GM23338 (cell line): ENCODE results near the gene DFFA. TPM values are rescaled to one million over a fixed set of nuclear protein-coding genes. Genes with fewer than 3 reads are reported as not detected.

Experiments
- ATAC-seq: fragments of 200-7000 bp; cut with Tn5 transposase; 3 replicates; pipeline ENCODE4 v1.9.1; 2020
- DNase-seq: peaks from one replicate; pipeline ENCODE4 v3.0.0-alpha.2; 2015; ENCODE audit warnings: low spot score
- H2AFZ ChIP-seq: fragments of 200-600 bp; sonication (generic); 2 replicates; pipeline ENCODE4 v1.8.0; 2016; ENCODE audit warnings: antibody characterized with exemption, mild to moderate bottlenecking, moderate library complexity
- H3F3A ChIP-seq: fragments of 200-600 bp; sonication (generic); replicated peaks from 2 replicates; pipeline ENCODE4 v1.8.0; 2017; ENCODE audit warnings: antibody characterized with exemption, mixed run types, low read depth
- H3K27ac ChIP-seq: fragments of 200-600 bp; sonication (generic); 2 replicates; pipeline ENCODE4 v1.6.1; 2016; ENCODE audit warnings: low read depth
- H3K27me3 ChIP-seq: fragments of 200-600 bp; sonication (generic); 2 replicates; pipeline ENCODE4 v1.8.0; 2016; ENCODE audit warnings: mild to moderate bottlenecking, mixed run types, moderate library complexity; ENCODE audit not compliant: insufficient read depth
- H3K36me3 ChIP-seq: fragments of 200-600 bp; sonication (generic); 2 replicates; pipeline ENCODE4 v1.8.0; 2016; ENCODE audit warnings: mild to moderate bottlenecking; ENCODE audit not compliant: insufficient read depth
- H3K4me1 ChIP-seq: fragments of 200-600 bp; sonication (generic); 2 replicates; pipeline ENCODE4 v1.8.0; 2016; ENCODE audit warnings: mild to moderate bottlenecking, moderate library complexity; ENCODE audit not compliant: insufficient read depth
- H3K4me2 ChIP-seq: fragments of 200-600 bp; sonication (generic); 2 replicates; pipeline ENCODE4 v1.7.1; 2017; ENCODE audit warnings: mixed run types
- H3K4me3 ChIP-seq: fragments of 200-600 bp; sonication (generic); 2 replicates; pipeline ENCODE4 v1.6.1; 2016; ENCODE audit warnings: mixed run types
- H3K79me2 ChIP-seq: fragments of 200-600 bp; sonication (generic); replicated peaks from 2 replicates; pipeline ENCODE4 v1.8.0; 2017; ENCODE audit warnings: mild to moderate bottlenecking; ENCODE audit not compliant: insufficient read depth
- H3K9me2 ChIP-seq: fragments of 200-600 bp; sonication (generic); 2 replicates; pipeline ENCODE4 v1.8.0; 2017; ENCODE audit not compliant: insufficient read depth
- H4K20me1 ChIP-seq: fragments of 200-600 bp; sonication (generic); replicated peaks from 2 replicates; pipeline ENCODE4 v1.8.0; 2017; ENCODE audit warnings: mild to moderate bottlenecking; ENCODE audit not compliant: insufficient read depth
- H3K27ac Mint-ChIP-seq: 2 replicates; pipeline ENCODE4 v1.8.0; 2020; ENCODE audit warnings: inconsistent platforms, mild to moderate bottlenecking, moderate library complexity, mixed read lengths
- H3K27me3 Mint-ChIP-seq: 3 replicates; pipeline ENCODE4 v1.8.0; 2022; ENCODE audit warnings: low read depth, mild to moderate bottlenecking, moderate library complexity, mixed read lengths, inconsistent platforms; ENCODE audit not compliant: insufficient read depth, poor library complexity
- H3K36me3 Mint-ChIP-seq: 3 replicates; pipeline ENCODE4 v1.8.0; 2021; ENCODE audit warnings: low read depth, mild to moderate bottlenecking, inconsistent platforms, moderate library complexity, mixed read lengths
- H3K4me1 Mint-ChIP-seq: 3 replicates; pipeline ENCODE4 v1.8.0; 2020; ENCODE audit warnings: mild to moderate bottlenecking, inconsistent platforms, mixed read lengths
- H3K4me3 Mint-ChIP-seq: 3 replicates; pipeline ENCODE4 v1.8.0; 2021; ENCODE audit warnings: moderate library complexity, mild to moderate bottlenecking, inconsistent platforms, mixed read lengths
- H3K9me3 Mint-ChIP-seq: 3 replicates; pipeline ENCODE4 v1.8.0; 2020; ENCODE audit warnings: moderate library complexity, mild to moderate bottlenecking, inconsistent platforms, mixed read lengths
- CREB1 ChIP-seq: fragments of 250-450 bp; sonication (Bioruptor Pico); IDR thresholded peaks from 2 replicates; pipeline ENCODE4 v1.5.0; 2020; ENCODE audit warnings: low read depth, mild to moderate bottlenecking, moderate library complexity
- EZH2 ChIP-seq: fragments of 200-600 bp; sonication (generic); IDR thresholded peaks from one replicate; pipeline ENCODE4 v1.8.0; 2017; ENCODE audit warnings: antibody characterized with exemption, mild to moderate bottlenecking, low read depth; ENCODE audit not compliant: unreplicated experiment
- EZH2phosphoT487 ChIP-seq: fragments of 200-600 bp; sonication (generic); IDR thresholded peaks from one replicate; pipeline ENCODE4 v1.8.1; 2018; ENCODE audit warnings: antibody characterized with exemption; ENCODE audit not compliant: unreplicated experiment
- JUNB ChIP-seq: IDR thresholded peaks from one replicate; pipeline ENCODE4 v1.6.1; 2016; ENCODE audit warnings: antibody characterized with exemption; ENCODE audit not compliant: unreplicated experiment
- NANOG ChIP-seq: IDR thresholded peaks from 2 replicates; pipeline ENCODE4 v1.6.1; 2016; ENCODE audit warnings: antibody characterized with exemption, borderline replicate concordance
- POLR2AphosphoS5 ChIP-seq: IDR thresholded peaks from 2 replicates; pipeline ENCODE4 v1.6.1; 2016; ENCODE audit warnings: antibody characterized with exemption, low read depth
- STAT1 ChIP-seq: IDR thresholded peaks from one replicate; pipeline ENCODE4 v1.6.1; 2016; ENCODE audit warnings: antibody characterized with exemption; ENCODE audit not compliant: unreplicated experiment
- ZNF114 ChIP-seq: fragments of 250-450 bp; sonication (Bioruptor Pico); IDR thresholded peaks from 2 replicates; pipeline ENCODE4 v1.5.0; 2020; ENCODE audit warnings: mild to moderate bottlenecking, moderate library complexity
- ZNF331 ChIP-seq: fragments of 250-450 bp; sonication (Bioruptor Pico); IDR thresholded peaks from 2 replicates; pipeline ENCODE4 v1.5.0; 2020; ENCODE audit warnings: low read depth, mild to moderate bottlenecking, moderate library complexity
- polyA plus RNA-seq: library from polyadenylated mRNA; unstranded; fragments of >200 nt; fragmentation: Nextera tagmentation; extraction: Ambion mirVana; gene quantifications from 2 replicates; pipeline ENCODE4 v1.2.1, GENCODE V29; 2016
- total RNA-seq: library from RNA; depleted of rRNA; stranded (reverse); fragments of >200 nt; shearing (Covaris generic); gene quantifications from 2 replicates; pipeline ENCODE4 v1.2.3, GENCODE V29; 2014
- TF ChIP-seq, protein P1 (sequence below), 2 experiments: fragments of 200-600 bp in 1 of 2; sonication (generic) in 1 of 2; conservative IDR thresholded peaks; 2 replicates each; pipeline versions ENCODE4 v1.5.1 to v1.6.1; 2016 to 2017; ENCODE audit warnings: antibody characterized with exemption in 2 of 2, low read depth in 2 of 2, mild to moderate bottlenecking in 2 of 2, moderate library complexity in 1 of 2
- TF ChIP-seq, protein P2 (sequence below): IDR thresholded peaks from 2 replicates; pipeline ENCODE4 v1.6.1; 2016; ENCODE audit warnings: antibody characterized with exemption
- TF ChIP-seq, protein P3 (sequence below): fragments of 250-450 bp; sonication (Bioruptor Pico); IDR thresholded peaks from 2 replicates; pipeline ENCODE4 v1.5.0; 2020; ENCODE audit warnings: mild to moderate bottlenecking, moderate library complexity
- TF ChIP-seq, protein P4 (sequence below): IDR thresholded peaks from one replicate; pipeline ENCODE4 v1.6.1; 2018; ENCODE audit warnings: antibody characterized with exemption; ENCODE audit not compliant: unreplicated experiment

DFFA gene
- total and polyA plus RNA-seq, 2 experiments from 2014 or later = 65.2 to 82.0 TPM

DNA sequence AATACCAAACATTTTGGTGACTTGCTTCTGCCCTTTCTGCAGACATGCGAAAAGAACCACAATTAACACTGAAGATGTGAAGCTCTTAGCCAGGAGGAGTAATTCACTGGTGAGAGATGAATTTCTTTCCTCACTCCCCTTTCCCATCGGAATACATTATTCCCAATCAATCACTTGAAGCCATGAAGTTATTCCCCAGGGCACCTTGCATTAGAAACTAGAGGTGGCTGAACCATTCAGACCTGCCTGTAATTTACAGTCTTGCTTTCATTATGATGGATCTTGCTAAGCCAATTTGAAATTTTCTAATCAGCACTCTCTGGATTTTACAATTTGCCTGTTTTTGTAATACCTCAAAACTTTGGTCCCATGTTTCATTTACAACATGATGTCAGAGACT is 32.0 kb downstream of the DFFA start:
- no peaks in the 10 kb centered on the region for H3K79me2 ChIP-seq
- H4K20me1 ChIP-seq = no peaks in the 10 kb centered on the region; the same call in 1 of the 2 replicates
- no peak for DNase-seq
- H3K27ac Mint-ChIP-seq = no peak overlapping the region
- no peak overlapping the region for H3K27ac ChIP-seq
- no peak overlapping the region for H2AFZ ChIP-seq
- no peak overlapping the region for H3K4me3 ChIP-seq
- TF ChIP-seq, protein P1, sequence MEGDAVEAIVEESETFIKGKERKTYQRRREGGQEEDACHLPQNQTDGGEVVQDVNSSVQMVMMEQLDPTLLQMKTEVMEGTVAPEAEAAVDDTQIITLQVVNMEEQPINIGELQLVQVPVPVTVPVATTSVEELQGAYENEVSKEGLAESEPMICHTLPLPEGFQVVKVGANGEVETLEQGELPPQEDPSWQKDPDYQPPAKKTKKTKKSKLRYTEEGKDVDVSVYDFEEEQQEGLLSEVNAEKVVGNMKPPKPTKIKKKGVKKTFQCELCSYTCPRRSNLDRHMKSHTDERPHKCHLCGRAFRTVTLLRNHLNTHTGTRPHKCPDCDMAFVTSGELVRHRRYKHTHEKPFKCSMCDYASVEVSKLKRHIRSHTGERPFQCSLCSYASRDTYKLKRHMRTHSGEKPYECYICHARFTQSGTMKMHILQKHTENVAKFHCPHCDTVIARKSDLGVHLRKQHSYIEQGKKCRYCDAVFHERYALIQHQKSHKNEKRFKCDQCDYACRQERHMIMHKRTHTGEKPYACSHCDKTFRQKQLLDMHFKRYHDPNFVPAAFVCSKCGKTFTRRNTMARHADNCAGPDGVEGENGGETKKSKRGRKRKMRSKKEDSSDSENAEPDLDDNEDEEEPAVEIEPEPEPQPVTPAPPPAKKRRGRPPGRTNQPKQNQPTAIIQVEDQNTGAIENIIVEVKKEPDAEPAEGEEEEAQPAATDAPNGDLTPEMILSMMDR (conservative IDR thresholded peaks at IDR 0.05; ENCODE audit: low read depth in 2 of 2) = no peak
- no peak for TF ChIP-seq CREB1 (CRISPR knock-in tag)
- no peak for TF ChIP-seq EZH2
- TF ChIP-seq ZNF114 (CRISPR knock-in tag) = no peak
- TF ChIP-seq JUNB = no peak
- TF ChIP-seq, protein P2, sequence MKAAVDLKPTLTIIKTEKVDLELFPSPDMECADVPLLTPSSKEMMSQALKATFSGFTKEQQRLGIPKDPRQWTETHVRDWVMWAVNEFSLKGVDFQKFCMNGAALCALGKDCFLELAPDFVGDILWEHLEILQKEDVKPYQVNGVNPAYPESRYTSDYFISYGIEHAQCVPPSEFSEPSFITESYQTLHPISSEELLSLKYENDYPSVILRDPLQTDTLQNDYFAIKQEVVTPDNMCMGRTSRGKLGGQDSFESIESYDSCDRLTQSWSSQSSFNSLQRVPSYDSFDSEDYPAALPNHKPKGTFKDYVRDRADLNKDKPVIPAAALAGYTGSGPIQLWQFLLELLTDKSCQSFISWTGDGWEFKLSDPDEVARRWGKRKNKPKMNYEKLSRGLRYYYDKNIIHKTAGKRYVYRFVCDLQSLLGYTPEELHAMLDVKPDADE = no peak
- TF ChIP-seq POLR2AphosphoS5 = no peak
- no peak for TF ChIP-seq ZNF331
- TF ChIP-seq STAT1 = no peak
- TF ChIP-seq, protein P3, sequence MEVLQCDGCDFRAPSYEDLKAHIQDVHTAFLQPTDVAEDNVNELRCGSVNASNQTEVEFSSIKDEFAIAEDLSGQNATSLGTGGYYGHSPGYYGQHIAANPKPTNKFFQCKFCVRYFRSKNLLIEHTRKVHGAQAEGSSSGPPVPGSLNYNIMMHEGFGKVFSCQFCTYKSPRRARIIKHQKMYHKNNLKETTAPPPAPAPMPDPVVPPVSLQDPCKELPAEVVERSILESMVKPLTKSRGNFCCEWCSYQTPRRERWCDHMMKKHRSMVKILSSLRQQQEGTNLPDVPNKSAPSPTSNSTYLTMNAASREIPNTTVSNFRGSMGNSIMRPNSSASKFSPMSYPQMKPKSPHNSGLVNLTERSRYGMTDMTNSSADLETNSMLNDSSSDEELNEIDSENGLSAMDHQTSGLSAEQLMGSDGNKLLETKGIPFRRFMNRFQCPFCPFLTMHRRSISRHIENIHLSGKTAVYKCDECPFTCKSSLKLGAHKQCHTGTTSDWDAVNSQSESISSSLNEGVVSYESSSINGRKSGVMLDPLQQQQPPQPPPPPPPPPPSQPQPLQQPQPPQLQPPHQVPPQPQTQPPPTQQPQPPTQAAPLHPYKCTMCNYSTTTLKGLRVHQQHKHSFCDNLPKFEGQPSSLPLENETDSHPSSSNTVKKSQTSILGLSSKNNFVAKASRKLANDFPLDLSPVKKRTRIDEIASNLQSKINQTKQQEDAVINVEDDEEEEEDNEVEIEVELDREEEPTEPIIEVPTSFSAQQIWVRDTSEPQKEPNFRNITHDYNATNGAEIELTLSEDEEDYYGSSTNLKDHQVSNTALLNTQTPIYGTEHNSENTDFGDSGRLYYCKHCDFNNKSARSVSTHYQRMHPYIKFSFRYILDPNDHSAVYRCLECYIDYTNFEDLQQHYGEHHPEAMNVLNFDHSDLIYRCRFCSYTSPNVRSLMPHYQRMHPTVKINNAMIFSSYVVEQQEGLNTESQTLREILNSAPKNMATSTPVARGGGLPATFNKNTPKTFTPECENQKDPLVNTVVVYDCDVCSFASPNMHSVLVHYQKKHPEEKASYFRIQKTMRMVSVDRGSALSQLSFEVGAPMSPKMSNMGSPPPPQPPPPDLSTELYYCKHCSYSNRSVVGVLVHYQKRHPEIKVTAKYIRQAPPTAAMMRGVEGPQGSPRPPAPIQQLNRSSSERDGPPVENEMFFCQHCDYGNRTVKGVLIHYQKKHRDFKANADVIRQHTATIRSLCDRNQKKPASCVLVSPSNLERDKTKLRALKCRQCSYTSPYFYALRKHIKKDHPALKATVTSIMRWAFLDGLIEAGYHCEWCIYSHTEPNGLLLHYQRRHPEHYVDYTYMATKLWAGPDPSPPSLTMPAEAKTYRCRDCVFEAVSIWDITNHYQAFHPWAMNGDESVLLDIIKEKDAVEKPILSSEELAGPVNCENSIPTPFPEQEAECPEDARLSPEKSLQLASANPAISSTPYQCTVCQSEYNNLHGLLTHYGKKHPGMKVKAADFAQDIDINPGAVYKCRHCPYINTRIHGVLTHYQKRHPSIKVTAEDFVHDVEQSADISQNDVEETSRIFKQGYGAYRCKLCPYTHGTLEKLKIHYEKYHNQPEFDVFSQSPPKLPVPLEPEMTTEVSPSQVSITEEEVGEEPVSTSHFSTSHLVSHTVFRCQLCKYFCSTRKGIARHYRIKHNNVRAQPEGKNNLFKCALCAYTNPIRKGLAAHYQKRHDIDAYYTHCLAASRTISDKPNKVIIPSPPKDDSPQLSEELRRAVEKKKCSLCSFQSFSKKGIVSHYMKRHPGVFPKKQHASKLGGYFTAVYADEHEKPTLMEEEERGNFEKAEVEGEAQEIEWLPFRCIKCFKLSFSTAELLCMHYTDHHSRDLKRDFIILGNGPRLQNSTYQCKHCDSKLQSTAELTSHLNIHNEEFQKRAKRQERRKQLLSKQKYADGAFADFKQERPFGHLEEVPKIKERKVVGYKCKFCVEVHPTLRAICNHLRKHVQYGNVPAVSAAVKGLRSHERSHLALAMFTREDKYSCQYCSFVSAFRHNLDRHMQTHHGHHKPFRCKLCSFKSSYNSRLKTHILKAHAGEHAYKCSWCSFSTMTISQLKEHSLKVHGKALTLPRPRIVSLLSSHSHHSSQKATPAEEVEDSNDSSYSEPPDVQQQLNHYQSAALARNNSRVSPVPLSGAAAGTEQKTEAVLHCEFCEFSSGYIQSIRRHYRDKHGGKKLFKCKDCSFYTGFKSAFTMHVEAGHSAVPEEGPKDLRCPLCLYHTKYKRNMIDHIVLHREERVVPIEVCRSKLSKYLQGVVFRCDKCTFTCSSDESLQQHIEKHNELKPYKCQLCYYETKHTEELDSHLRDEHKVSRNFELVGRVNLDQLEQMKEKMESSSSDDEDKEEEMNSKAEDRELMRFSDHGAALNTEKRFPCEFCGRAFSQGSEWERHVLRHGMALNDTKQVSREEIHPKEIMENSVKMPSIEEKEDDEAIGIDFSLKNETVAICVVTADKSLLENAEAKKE (CRISPR knock-in tag) = no peak
- no peak for TF ChIP-seq NANOG
- TF ChIP-seq, protein P4, sequence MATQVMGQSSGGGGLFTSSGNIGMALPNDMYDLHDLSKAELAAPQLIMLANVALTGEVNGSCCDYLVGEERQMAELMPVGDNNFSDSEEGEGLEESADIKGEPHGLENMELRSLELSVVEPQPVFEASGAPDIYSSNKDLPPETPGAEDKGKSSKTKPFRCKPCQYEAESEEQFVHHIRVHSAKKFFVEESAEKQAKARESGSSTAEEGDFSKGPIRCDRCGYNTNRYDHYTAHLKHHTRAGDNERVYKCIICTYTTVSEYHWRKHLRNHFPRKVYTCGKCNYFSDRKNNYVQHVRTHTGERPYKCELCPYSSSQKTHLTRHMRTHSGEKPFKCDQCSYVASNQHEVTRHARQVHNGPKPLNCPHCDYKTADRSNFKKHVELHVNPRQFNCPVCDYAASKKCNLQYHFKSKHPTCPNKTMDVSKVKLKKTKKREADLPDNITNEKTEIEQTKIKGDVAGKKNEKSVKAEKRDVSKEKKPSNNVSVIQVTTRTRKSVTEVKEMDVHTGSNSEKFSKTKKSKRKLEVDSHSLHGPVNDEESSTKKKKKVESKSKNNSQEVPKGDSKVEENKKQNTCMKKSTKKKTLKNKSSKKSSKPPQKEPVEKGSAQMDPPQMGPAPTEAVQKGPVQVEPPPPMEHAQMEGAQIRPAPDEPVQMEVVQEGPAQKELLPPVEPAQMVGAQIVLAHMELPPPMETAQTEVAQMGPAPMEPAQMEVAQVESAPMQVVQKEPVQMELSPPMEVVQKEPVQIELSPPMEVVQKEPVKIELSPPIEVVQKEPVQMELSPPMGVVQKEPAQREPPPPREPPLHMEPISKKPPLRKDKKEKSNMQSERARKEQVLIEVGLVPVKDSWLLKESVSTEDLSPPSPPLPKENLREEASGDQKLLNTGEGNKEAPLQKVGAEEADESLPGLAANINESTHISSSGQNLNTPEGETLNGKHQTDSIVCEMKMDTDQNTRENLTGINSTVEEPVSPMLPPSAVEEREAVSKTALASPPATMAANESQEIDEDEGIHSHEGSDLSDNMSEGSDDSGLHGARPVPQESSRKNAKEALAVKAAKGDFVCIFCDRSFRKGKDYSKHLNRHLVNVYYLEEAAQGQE = no peak
- TF ChIP-seq EZH2phosphoT487 = no peak
- H3K27me3 Mint-ChIP-seq = peaks cover 3% of the 10 kb centered on the region
- H3K4me1 Mint-ChIP-seq = no peaks in the 10 kb centered on the region
- no peaks in the 10 kb centered on the region for H3K36me3 ChIP-seq
- no peaks in the 10 kb centered on the region for H3F3A ChIP-seq
- no peak overlapping the region for H3K4me3 Mint-ChIP-seq
- H3K36me3 Mint-ChIP-seq = peaks cover 4% of the 10 kb centered on the region; the same call in 2 of the 3 replicates
- H3K4me1 ChIP-seq = no peaks in the 10 kb centered on the region
- no peaks in the 10 kb centered on the region for H3K9me3 Mint-ChIP-seq
- H3K27me3 ChIP-seq = no peaks in the 10 kb centered on the region
- no peak overlapping the region for H3K4me2 ChIP-seq
- H3K9me2 ChIP-seq = no peaks in the 10 kb centered on the region
- no peak for ATAC-seq
